Cardiac muscle cell (in vitro differentiated cells and primary cell): ENCODE results near the gene KRTAP10-7. TPM values are rescaled to one million over a fixed set of nuclear protein-coding genes. Genes with fewer than 3 reads are reported as not detected.
"Not testable (repeated sequence)": the region's sequence is repeated elsewhere in the genome, so short reads cannot be mapped to it uniquely, and the experiment has no call there.

ENCODE experiments used
- DNase-seq, 2 donors: peaks; one replicate each; pipeline versions ENCODE4 v3.0.0 to v3.0.0-alpha.2; 2010 to 2017; ENCODE audit warnings: low read depth in 1 of 2, low spot score in 1 of 2
- H3K27ac ChIP-seq: fragments of 200-600 bp; sonication (generic); 2 replicates; pipeline ENCODE4 v1.5.1; 2016
- H3K27me3 ChIP-seq: fragments of 200-600 bp; sonication (generic); 2 replicates; pipeline ENCODE4 v1.6.0; 2016; ENCODE audit warnings: control low read depth
- H3K36me3 ChIP-seq: fragments of 200-600 bp; sonication (generic); 2 replicates; pipeline ENCODE4 v1.5.1; 2016; ENCODE audit warnings: control low read depth
- H3K4me1 ChIP-seq: fragments of 200-600 bp; sonication (generic); 2 replicates; pipeline ENCODE4 v1.8.1; 2017; ENCODE audit warnings: low read depth, mild to moderate bottlenecking, mixed run types
- H3K4me3 ChIP-seq: fragments of 200-600 bp; sonication (generic); 2 replicates; pipeline ENCODE4 v1.5.1; 2016; ENCODE audit warnings: mild to moderate bottlenecking
- H3K9me3 ChIP-seq: fragments of 200-600 bp; sonication (generic); 2 replicates; pipeline ENCODE4 v1.5.1; 2017; ENCODE audit warnings: low read depth, mild to moderate bottlenecking, control low read depth
- polyA plus RNA-seq: library from polyadenylated mRNA; unstranded; fragments of >200 nt; fragmentation: Nextera tagmentation; extraction: Ambion mirVana; gene quantifications from 2 replicates; pipeline ENCODE4 v1.2.1, GENCODE V29; 2016
- total RNA-seq: library from RNA; depleted of rRNA; stranded (reverse); fragments of >200 nt; gene quantifications from 2 replicates; pipeline ENCODE4 v1.2.3, GENCODE V29; 2016
- TF ChIP-seq, protein P1 (sequence below): IDR thresholded peaks from 2 replicates; pipeline ENCODE4 v1.5.1; 2012; ENCODE audit warnings: low read depth, mild to moderate bottlenecking, low read length

Gene KRTAP10-7
- total and polyA plus RNA-seq, 2 experiments from 2014 or later: not detected

DNA sequence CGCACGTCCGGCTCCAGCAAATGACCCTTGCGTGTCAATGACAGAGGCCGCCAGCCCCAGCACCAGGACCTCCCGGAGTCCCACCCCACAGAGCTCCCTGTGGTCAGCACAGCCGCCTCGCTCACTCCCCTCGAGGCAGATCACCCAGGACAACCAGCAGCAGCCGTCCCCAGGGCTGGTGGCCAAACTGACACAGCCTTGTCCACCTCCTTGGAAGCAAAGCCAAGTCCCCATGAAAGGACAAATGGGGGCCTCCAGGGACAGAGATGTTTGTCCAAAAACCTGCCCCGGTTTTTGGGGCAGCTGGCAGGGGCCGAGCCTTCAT lies 38.9 kb downstream of the KRTAP10-7 start:
- H3K36me3 ChIP-seq: no peaks in the 10 kb centered on the region
- no peaks in the 10 kb centered on the region for H3K27me3 ChIP-seq
- H3K4me1 ChIP-seq: no peaks in the 10 kb centered on the region
- no peak overlapping the region for H3K27ac ChIP-seq
- TF ChIP-seq, protein P1, sequence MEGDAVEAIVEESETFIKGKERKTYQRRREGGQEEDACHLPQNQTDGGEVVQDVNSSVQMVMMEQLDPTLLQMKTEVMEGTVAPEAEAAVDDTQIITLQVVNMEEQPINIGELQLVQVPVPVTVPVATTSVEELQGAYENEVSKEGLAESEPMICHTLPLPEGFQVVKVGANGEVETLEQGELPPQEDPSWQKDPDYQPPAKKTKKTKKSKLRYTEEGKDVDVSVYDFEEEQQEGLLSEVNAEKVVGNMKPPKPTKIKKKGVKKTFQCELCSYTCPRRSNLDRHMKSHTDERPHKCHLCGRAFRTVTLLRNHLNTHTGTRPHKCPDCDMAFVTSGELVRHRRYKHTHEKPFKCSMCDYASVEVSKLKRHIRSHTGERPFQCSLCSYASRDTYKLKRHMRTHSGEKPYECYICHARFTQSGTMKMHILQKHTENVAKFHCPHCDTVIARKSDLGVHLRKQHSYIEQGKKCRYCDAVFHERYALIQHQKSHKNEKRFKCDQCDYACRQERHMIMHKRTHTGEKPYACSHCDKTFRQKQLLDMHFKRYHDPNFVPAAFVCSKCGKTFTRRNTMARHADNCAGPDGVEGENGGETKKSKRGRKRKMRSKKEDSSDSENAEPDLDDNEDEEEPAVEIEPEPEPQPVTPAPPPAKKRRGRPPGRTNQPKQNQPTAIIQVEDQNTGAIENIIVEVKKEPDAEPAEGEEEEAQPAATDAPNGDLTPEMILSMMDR: no peak
- DNase-seq: no peak
- H3K4me3 ChIP-seq: no peak overlapping the region
- H3K9me3 ChIP-seq: no peaks in the 10 kb centered on the region

DNA sequence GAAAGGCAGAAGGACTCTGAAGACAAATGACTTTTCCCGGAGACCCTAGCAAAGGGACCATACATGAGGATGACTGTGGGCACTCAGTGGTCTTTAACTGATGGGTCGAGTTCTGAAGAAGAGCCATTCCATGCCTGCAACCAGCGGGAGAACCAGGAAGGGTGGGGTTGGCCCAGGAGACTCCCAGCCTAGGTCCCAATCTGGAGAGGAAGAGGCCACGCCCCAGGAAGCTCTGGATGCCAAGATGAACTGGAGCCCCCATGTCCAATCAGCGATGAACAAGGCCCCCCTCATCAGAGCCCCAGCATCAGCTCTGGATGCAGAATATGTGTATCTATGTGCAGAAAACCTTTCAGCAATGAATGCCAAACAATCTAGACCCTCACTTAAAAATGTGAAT lies 40.4 kb downstream of the KRTAP10-7 start:
- no peaks in the 10 kb centered on the region for H3K27me3 ChIP-seq
- no peak overlapping the region for H3K27ac ChIP-seq
- TF ChIP-seq, protein P1: no peak
- H3K36me3 ChIP-seq: no peaks in the 10 kb centered on the region
- H3K4me1 ChIP-seq: no peaks in the 10 kb centered on the region
- no peaks in the 10 kb centered on the region for H3K9me3 ChIP-seq
- DNase-seq: no peak
- H3K4me3 ChIP-seq: no peak overlapping the region

DNA sequence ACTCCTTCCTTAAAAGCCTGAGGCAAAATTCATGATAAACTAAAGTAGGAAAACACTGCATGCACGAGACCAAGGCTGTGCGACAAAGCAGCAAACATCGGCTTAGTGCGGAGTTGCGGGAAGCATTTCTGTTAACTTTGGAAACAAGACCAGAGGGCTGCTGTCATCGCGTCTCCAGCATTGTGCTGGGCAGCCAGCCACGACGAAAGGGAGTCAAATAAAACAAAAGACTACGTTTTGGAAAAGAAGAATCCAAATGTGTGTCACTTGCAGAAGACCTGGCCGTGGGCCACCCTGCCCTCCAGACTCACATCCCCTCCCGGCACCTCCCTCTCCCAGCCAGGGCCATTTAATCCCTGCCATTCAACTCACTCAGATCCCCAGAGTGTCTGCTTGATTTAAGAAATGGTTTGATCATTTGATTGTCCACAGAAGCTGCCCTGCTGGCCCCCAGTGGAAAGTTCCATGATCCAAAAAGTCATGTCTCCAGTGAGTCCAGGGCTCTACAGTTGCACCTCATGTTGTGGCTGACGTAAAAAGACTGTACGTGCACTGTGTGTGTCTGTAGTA lies 43.4 kb downstream of the KRTAP10-7 start:
- Histone ChIP-seq H3K27ac (no peak overlapping the region), H3K36me3 (no peaks in the 10 kb centered on the region), H3K4me3 (no peak overlapping the region), H3K27me3 (no peaks in the 10 kb centered on the region), H3K4me1 (no peaks in the 10 kb centered on the region), H3K9me3 (no peaks in the 10 kb centered on the region)
- TF ChIP-seq, protein P1: no peak
- no peak for DNase-seq

DNA sequence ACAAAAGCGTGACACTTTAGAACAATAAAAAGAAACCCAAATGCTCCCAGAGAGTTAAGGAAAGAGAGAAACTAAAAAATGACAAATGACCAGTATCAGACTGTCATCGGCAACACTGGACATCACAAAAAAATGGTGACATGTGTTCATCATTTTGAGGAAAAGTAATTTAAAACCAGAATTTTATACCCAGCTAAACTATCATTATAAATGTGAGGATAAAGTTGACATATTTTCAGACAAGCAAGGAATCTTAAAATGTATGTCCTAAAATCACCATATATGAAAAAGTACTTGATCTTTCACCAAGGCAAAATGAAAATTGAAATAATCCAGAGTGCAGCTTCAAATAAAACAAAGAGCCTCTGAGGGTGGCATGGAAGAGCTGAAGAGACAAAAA lies 44.5 kb downstream of the KRTAP10-7 start:
- no peaks in the 10 kb centered on the region for H3K27me3 ChIP-seq
- no peak overlapping the region for H3K27ac ChIP-seq
- no peaks in the 10 kb centered on the region for H3K4me1 ChIP-seq
- H3K9me3 ChIP-seq: no peaks in the 10 kb centered on the region
- TF ChIP-seq, protein P1: no peak
- H3K36me3 ChIP-seq: no peaks in the 10 kb centered on the region
- H3K4me3 ChIP-seq: no peak overlapping the region
- no peak for DNase-seq

DNA sequence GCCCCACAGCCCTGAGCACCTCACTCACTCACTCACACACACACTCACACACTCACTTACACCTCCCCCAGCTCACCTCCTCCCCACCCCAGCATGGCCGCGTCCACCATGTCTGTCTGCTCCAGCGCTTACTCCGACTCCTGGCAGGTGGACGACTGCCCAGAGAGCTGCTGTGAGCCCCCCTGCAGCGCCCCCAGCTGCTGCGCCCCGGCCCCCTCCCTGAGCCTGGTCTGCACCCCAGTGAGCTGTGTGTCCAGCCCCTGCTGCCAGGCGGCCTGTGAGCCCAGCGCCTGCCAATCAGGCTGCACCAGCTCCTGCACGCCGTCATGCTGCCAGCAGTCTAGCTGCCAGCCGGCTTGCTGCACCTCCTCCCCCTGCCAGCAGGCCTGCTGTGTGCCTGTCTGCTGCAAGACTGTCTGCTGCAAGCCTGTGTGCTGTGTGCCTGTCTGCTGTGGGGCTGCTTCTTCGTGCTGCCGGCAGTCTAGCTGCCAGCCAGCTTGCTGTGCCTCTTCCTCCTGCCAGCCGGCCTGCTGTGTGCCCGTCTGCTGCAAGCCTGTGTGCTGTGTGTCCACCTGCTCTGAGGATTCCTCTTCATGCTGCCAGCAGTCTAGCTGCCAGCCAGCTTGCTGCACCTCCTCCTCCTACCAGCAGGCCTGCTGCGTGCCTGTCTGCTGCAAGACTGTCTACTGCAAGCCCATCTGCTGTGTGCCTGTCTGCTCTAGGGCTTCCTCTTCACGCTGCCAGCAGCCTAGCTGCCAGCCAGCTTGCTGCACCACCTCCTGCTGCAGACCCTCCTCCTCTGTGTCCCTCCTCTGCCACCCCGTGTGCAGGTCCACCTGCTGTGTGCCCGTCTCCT lies 46.2 kb downstream of the KRTAP10-7 start, which contains the start of gene KRTAP10-11:
Gene KRTAP10-11, plus strand, starts transcription at position 49 of the 856 bp plus-strand sequence. Its CDS starts 45 bp downstream, at position 94.
- DNase-seq, H3K27me3 ChIP-seq, H3K4me3 ChIP-seq, H3K4me1 ChIP-seq, H3K27ac ChIP-seq, H3K9me3 ChIP-seq, H3K36me3 ChIP-seq: not testable (repeated sequence)

DNA sequence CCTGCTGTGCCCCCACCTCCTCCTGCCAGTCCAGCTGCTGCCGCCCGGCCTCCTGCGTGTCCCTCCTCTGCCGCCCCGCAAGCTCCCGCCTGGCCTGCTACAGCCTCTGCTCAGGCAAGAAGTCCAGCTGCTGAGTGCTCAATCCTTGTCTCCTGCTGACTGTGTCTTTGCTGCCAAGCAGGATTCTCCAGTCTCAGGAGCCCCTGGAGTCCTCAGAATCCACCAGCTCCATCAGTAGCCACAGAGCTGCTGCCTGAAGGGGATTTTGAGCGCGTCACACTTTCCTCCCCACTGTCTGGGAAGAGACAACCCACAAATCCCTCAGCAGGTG lies 46.8 kb downstream of the KRTAP10-7 start:
- H3K27me3 ChIP-seq: no peaks in the 10 kb centered on the region
- no peaks in the 10 kb centered on the region for H3K9me3 ChIP-seq
- DNase-seq: no peak
- no peaks in the 10 kb centered on the region for H3K36me3 ChIP-seq
- H3K4me3 ChIP-seq: no peak overlapping the region
- H3K27ac ChIP-seq: no peak overlapping the region
- H3K4me1 ChIP-seq: no peaks in the 10 kb centered on the region
- TF ChIP-seq, protein P1: no peak
